Stimulated activated CD8-positive, alpha-beta memory T cell treated with anti-CD3 and anti-CD28 coated beads, Interleukin-4, amount 100 ng/mL, for 24 hours (primary cell): ENCODE data around the gene KMT2E.
"Not testable (repeated sequence)": the region's sequence is repeated elsewhere in the genome, so short reads cannot be mapped to it uniquely, and the experiment has no call there.

Experiments
- DNase-seq: peaks from one replicate; pipeline ENCODE4 v3.0.0-alpha.2; 2020; ENCODE audit warnings: low read depth

KMT2E gene

GRCh38 chr7:104983076-104983577, 30.9 kb upstream of the KMT2E start:
- no peak for DNase-seq

DNA sequence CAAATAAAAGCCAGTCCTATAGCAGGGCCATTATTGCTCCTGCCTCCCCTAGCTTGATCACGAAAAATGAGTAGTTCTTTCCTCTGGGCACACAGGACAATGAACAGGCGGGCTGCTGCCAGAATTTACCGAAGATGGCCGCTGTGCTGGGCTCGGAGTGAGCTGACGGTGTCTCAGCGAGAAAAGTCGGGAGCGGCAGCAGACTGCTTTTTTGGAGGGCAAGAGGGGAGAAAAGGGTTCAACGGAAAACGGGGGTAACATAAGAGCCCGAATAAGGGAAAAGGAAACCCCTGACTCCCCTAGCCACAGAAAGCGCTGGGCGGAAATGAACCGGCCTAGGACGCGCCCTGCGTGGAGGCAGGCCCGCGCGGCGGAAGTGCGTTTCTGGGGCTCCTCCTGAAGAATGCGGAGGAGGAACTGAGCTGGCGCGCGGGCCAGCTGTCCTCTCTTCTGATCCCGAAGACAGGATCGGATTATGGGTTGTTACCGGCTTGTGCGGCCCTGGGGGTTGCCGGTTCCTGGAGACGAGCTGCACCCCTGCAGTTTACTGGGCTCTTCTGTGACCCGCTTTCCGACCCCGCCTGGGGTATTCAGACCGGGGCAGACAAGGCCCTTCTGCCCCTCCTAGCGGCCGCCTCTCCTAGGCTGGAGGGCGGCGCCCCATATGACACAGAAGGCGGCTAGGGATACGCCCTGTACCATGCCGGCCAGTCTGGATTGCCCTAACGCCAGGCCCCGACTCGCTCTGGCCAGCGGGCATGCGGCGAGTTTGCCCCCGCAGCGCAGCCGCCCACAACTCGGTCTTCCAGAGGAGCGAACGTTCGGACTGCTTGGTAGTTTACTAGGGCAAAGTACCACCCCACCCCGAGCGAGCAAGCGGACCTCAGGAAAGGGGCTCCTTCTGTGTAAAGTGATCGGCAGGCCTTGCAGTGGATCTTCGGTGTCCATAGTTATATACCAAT, 30.1 kb upstream of the KMT2E start:
- DNase-seq, result peak; percentile 76

DNA sequence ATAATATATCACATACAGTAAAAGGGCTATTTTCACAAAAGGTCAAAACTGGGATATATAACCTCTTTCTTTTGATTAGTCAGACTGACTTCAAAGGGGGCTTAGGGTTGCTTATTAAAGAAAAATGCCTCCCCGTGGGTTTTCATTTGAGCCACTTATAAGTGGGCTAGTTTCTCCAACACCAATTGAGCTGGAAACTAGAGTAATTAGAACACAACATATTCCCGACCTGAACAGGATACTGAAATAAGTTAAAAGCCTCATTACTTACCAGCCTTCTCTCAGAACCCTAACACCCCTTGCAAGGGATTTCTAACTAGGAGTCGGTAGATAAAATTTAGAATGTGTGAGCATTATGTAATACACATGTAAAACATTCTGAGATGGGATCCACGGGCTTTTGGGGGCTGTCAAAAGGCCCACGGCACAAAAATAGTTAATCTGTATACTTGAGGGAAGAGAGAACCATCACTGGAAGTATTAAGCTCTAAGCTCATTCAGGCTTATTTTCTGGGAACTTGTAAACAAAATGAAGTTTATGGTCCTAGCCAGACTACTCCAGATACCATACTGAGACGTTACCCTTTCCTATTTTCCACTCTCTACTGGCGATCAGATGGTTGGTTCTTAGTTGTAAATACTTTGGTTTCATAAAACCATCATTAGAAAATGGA, 29.3 kb upstream of the KMT2E start:
- no peak for DNase-seq

DNA sequence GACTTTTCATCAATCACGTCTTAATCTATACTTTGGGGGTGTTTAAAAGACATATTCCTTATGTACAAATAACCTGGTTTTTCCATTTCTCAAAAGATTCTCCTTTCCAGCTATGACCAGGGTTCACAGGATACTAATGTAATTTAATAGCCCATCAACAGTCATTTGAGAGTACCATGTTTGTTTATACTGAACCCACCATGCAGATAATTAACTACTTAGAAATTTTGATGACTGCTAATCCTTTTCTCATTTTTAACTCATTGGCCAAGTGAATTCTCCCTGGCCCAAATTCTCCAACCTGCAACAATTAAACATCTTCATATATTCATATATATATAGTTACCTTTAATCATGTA, 28.8 kb upstream of the KMT2E start:
- no peak for DNase-seq

DNA sequence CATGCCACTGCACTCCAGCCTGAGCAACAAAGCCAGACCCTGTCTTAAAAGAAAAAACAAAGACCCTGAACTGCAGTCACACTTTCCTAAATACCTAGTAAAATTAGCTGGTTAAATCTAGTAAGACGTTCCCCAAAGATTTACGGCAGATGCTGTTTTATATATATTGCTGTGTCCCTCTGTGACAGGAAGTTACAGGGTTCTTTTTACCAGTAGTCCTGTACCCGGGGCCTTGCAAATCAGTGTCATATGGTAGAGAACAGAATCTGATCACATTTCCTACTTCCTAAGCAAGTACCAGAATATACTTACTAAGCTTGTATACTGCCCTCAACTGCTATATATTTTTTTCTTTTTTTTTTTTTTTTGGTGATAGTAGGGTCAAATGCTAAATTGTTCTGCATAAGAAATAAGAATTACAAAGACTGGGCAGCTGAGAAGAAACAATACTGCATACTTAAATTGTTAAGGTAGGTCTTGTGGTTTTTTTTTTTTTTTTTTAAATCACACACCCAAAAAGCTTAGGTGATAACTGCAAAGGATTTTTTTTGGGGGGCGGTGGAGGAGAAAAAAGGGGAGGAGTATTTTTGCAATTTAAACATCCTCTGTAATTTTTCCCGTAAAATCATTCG, 27.3 kb upstream of the KMT2E start:
- no peak for DNase-seq

DNA sequence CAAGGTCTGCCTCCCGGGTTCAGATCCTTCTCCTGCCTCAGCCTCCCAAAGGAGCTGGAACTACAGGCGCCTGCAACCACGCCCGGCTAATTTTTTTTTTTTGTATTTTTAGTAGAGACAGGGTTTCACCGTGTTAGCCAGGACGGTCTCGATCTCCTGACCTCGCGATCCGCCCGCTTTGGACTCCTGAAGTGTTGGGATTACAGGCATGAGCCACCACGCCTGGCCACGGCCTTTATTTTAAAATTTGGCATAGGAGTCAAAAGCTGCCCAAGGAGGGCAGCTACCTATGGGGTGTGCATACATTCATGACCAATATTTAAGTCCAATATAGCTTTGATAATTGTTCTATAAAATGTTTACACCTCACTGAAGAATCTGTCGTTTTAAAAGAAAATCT, 26.6 kb upstream of the KMT2E start:
- not testable (repeated sequence) for DNase-seq

DNA sequence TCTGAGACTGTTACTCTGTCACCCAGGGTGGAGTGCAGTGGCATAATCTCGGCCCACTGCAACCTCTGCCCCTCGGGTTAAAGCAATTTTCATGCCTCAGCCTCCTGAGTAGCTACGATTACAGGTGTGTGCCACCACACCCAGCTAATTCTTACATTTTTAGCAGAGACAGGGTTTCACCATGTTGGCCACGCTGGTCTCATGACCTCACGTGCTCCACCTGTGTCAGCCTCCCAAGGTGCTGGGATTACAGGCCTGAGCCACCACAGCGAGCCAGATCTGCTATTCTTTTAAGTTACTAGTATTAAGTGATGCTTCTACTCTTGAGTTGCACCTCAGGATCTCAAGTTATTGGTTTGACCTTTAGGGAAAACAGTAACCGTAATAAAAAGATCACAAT, 23.0 kb upstream of the KMT2E start:
- no peak for DNase-seq

GRCh38 chr7:104992306-104992705, 21.7 kb upstream of the KMT2E start:
- DNase-seq, result no peak

- no peak for DNase-seq
These were observed 20.7 kb upstream of the KMT2E start for GRCh38 chr7:104993217-104993862.

- DNase-seq, result no peak
These were observed 15.8 kb upstream of the KMT2E start for GRCh38 chr7:104998040-104998752.

DNA sequence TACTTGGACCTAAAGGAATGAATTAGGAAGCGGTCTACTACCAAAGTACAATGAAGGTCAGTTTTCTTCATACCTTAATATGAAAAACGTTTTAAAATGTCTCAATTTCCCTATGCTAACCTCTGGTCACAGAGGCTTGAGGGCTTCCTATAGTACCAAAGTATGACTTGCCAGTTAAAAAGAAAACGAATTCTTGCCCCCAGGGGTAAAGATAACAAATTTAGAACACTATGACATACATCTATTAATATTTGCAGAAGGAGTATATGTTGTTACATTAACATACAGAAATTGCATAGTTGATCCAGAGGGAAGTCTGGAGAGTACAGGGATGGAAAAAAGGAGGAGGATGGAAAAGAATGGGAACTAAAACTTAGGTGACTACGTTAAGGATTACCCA, 13.8 kb upstream of the KMT2E start:
- DNase-seq, result no peak

- DNase-seq, result no peak
These were observed 13.1 kb upstream of the KMT2E start for GRCh38 chr7:105000927-105001336.

DNA sequence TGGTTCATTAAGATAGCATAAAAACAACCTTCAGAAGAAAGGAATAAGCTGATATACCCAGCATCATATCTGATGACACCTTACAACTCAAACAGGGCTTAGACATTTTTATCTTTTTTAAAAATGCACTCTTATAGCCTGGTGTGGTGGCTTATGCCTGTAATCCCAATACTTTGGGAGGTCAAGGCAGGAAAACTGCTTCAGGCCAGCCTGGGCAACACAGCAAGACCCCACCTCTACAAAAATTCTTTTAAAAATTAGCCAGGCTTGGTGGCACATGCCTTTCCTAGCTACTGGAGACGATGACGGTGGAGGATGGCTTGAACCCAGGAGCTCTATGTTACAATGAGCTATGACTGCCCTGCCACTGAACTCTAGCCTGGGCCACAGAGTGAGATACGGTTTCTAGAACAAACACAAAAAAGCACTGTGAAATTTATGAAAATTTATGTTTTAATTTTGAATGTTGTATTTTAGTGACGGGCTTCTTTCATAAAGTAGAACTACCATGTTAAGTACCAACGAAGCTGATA, 12.3 kb upstream of the KMT2E start:
- no peak for DNase-seq

DNA sequence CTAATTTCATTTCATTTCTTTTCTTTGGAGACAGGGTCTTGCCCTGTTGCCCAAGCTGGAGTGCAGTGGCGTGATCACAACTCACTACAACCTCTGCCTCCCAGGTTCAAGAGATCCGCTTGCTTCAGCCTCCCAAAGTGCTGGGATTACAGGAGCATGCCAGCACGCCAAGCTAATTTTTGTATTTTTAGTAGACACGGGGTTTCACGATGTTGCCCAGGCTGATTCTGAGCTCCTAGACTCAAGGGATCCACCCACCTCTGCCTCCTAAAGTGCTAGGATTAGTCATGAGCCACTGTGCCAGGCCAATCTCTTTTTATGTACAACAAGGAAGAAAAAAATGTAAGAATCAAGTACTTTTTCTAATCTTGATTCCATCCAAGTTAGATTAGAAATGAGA, 10.7 kb upstream of the KMT2E start:
- no peak for DNase-seq

DNA sequence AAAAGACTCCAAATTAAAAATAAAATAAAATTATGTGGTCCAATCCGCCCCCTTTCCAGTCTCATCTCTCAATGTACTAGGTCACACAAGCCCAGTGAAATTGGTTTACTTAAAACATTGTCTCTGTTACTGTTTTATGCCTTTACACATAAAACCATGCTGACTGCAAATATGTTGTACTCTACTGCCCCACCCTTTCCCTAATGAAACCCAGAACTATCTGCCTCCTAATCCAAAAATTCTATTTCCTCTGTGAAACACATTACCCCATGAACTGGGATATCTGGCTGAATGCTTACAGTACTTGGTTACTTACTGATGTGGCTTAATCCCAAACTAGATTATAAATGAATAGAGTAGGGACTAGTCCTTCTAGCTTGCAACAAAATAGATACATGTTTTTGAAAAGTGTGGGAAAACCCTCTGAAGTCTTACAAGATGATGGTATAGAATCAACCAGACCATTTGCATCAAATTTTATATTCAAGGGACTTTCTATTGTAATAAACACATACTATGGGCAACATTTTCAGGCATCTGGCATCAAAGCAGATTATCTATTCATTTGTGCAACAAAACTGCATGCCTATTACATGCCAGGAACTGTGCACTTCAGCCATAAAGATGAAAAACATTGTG, 10.0 kb upstream of the KMT2E start:
- DNase-seq, result no peak

- DNase-seq, result not testable (repeated sequence)
These were observed 9.0 kb upstream of the KMT2E start for GRCh38 chr7:105005006-105005405.

DNA sequence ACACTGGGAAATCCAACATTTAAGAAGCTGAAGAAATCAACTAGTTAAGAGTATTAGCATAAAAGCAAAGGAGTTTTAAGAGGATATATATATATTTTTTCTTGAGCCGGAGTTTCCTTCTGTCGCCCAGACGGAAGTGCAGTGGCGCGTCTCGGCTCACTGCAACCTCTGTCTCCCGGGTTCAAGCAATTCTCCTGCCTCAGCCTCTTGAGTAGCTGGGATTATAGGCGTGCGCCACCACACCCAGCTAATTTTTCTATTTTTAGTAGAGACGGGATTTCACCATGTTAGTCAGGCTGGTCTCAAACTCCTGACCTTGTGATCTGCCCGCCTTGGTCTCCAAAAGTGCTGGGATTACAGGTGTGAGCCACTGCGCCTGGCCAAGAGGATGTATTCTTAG, 8.5 kb upstream of the KMT2E start:
- DNase-seq, result not testable (repeated sequence)

- DNase-seq, result no peak
These were observed 7.5 kb upstream of the KMT2E start for GRCh38 chr7:105006367-105007136.

- DNase-seq, result no peak
These were observed 6.7 kb upstream of the KMT2E start for GRCh38 chr7:105007298-105007697.
